K562 (cell line): ENCODE results near the gene APLP1. TPM values are rescaled to one million over a fixed set of nuclear protein-coding genes. Genes with fewer than 3 reads are reported as not detected.

Experiments used
- CTBP1 ChIP-seq: fragments of 450-650 bp; IDR thresholded peaks from 2 replicates; pipeline ENCODE4 v1.6.1; 2016; ENCODE audit warnings: borderline replicate concordance
- FOXA3 ChIP-seq, 2 experiments: fragments of 450-650 bp in 1 of 2; sonication (generic) in 1 of 2; formaldehyde crosslinking; IDR thresholded peaks in 1 of 2; conservative IDR thresholded peaks in 1 of 2; 2 replicates each; pipeline versions ENCODE4 v1.4.0 to v1.8.0; 2020 to 2022; ENCODE audit warnings: mild to moderate bottlenecking in 2 of 2, missing genetic modification reagents in 1 of 2
- LCOR ChIP-seq: sonication (generic); formaldehyde crosslinking; IDR thresholded peaks from 2 replicates; pipeline ENCODE4 v1.8.0; 2022; ENCODE audit warnings: mild to moderate bottlenecking, missing genetic modification reagents
- NR2C1 ChIP-seq, 2 experiments: fragments of 450-650 bp; IDR thresholded peaks; 2 replicates each; pipeline ENCODE4 v1.6.1; 2017; ENCODE audit warnings: mild to moderate bottlenecking in 2 of 2, antibody characterized with exemption in 1 of 2, inconsistent platforms in 1 of 2, missing compliant biosample characterization in 1 of 2, missing genetic modification characterization in 1 of 2
- NR2C2 ChIP-seq, 2 experiments: fragments of 200-800 bp in 1 of 2; sonication (Bioruptor generic) in 1 of 2; sonication (generic) in 1 of 2; formaldehyde crosslinking in 1 of 2; IDR thresholded peaks; 2 replicates each; pipeline versions ENCODE4 v1.6.1 to v1.8.0; 2016 to 2022; ENCODE audit warnings: mild to moderate bottlenecking in 1 of 2, missing compliant biosample characterization in 1 of 2, missing genetic modification characterization in 1 of 2, missing genetic modification reagents in 1 of 2
- PTBP1 ChIP-seq: fragments of 200-400 bp; formaldehyde crosslinking; IDR thresholded peaks from 2 replicates; pipeline ENCODE4 v1.6.1; 2017; ENCODE audit warnings: low read depth, low read length
- TAF1 ChIP-seq: IDR thresholded peaks from 2 replicates; pipeline ENCODE4 v1.6.1; 2011; ENCODE audit warnings: mild to moderate bottlenecking, low read length, moderate library complexity; ENCODE audit not compliant: insufficient read depth, control insufficient read depth, severe bottlenecking; ENCODE audit errors: extremely low read depth
- TRIM24 ChIP-seq, 2 experiments: fragments of 450-650 bp; IDR thresholded peaks; 2 replicates each; pipeline ENCODE4 v1.6.1; 2016
- ZNF24 ChIP-seq: fragments of 450-650 bp; IDR thresholded peaks from 2 replicates; pipeline ENCODE4 v1.6.1; 2016
- ZNF384 ChIP-seq: IDR thresholded peaks from 2 replicates; pipeline ENCODE4 v1.6.1; 2012; ENCODE audit warnings: low read depth, low read length, improper control_type of control experiment
- polyA plus RNA-seq, 8 experiments: library from polyadenylated mRNA; depleted of rRNA in 4 of 8; stranded (reverse) in 5 of 8; unstranded in 3 of 8; fragments of >200 nt; fragmentation: Nextera tagmentation in 2 of 8; fragmentation: Illumina TruSeq in 1 of 8; extraction: Ambion mirVana in 2 of 8; extraction: Trizol in 1 of 8; gene quantifications; 2 replicates each; pipeline versions ENCODE4 v1.2.1 to v1.2.3, GENCODE V29; 2011 to 2014; ENCODE audit warnings: inconsistent platforms in 1 of 8, missing spikeins in 1 of 8
- total RNA-seq, 7 experiments: library from RNA; depleted of rRNA in 6 of 7; stranded (reverse); fragments of >200 nt in 6 of 7; fragmentation: Illumina TruSeq in 2 of 7; extraction: Trizol in 2 of 7; gene quantifications; 2 replicates each; pipeline versions ENCODE4 v1.2.1 to v1.2.3, GENCODE V29; 2011 to 2021; ENCODE audit warnings: low replicate concordance in 1 of 7
- TF ChIP-seq, protein P1 (sequence below): fragments of 450-650 bp; conservative IDR thresholded peaks from 2 replicates; pipeline ENCODE4 v1.6.1; 2016; ENCODE audit warnings: missing genetic modification characterization, low read depth, mild to moderate bottlenecking, missing compliant biosample characterization, moderate library complexity
- TF ChIP-seq, protein P2 (sequence below): fragments of 450-650 bp; IDR thresholded peaks from 2 replicates; pipeline ENCODE4 v1.7.0; 2016; ENCODE audit warnings: borderline replicate concordance
- TF ChIP-seq, protein P3 (sequence below): fragments of 250-450 bp; sonication (Bioruptor Pico); IDR thresholded peaks from 2 replicates; pipeline ENCODE4 v1.8.0; 2022; ENCODE audit warnings: moderate library complexity, mild to moderate bottlenecking, inconsistent platforms
- TF ChIP-seq, protein P4 (sequence below): IDR thresholded peaks from 3 replicates; pipeline ENCODE4 v1.6.1; 2011; ENCODE audit warnings: borderline replicate concordance, mild to moderate bottlenecking; ENCODE audit not compliant: insufficient read length, insufficient read depth
- TF ChIP-seq, protein P5 (sequence below): sonication (generic); formaldehyde crosslinking; IDR thresholded peaks from 2 replicates; pipeline ENCODE4 v1.8.1; 2023; ENCODE audit warnings: missing genetic modification reagents, mild to moderate bottlenecking, borderline replicate concordance

The APLP1 gene
- total and polyA plus RNA-seq, 9 of the 15 experiments (the other 6 are each of a cell fraction or from before 2014, with no cell fraction given) = 0.69 to 9.9 (median 4.7) TPM

DNA sequence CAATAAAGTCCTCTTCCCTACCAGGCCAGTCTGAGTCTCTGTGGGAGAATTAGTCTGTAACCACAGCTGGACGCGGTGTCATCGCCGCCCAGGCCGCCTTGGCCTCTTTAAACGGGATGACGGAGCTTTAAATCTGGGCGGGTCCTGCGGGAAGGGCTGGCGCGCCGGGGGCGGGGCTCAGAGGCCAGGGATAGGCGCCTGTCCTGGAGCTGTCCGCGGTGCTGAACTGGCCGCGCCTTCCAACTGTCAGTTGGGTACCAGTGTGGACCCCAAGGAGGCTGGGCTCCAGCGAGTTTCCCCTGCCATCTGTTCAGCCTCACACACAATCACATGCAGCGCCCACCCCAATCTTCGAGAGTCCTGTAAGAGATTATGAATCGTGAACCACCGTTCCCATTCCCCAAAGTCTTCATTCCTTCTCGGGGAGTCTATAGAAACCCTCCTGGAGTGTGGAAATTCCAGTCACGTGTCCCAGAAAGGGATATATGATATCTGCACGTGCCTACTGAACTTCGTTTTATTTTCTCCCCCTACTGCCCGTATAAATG lies 11.5 kb downstream of the APLP1 start (continued):
- TF ChIP-seq, protein P1, sequence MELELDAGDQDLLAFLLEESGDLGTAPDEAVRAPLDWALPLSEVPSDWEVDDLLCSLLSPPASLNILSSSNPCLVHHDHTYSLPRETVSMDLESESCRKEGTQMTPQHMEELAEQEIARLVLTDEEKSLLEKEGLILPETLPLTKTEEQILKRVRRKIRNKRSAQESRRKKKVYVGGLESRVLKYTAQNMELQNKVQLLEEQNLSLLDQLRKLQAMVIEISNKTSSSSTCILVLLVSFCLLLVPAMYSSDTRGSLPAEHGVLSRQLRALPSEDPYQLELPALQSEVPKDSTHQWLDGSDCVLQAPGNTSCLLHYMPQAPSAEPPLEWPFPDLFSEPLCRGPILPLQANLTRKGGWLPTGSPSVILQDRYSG (tag) = peak; percentile 83
- TF ChIP-seq, protein P2, sequence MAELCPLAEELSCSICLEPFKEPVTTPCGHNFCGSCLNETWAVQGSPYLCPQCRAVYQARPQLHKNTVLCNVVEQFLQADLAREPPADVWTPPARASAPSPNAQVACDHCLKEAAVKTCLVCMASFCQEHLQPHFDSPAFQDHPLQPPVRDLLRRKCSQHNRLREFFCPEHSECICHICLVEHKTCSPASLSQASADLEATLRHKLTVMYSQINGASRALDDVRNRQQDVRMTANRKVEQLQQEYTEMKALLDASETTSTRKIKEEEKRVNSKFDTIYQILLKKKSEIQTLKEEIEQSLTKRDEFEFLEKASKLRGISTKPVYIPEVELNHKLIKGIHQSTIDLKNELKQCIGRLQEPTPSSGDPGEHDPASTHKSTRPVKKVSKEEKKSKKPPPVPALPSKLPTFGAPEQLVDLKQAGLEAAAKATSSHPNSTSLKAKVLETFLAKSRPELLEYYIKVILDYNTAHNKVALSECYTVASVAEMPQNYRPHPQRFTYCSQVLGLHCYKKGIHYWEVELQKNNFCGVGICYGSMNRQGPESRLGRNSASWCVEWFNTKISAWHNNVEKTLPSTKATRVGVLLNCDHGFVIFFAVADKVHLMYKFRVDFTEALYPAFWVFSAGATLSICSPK = no peak
- TF ChIP-seq TAF1 = no peak
- peak; percentile 79 for TF ChIP-seq CTBP1
- TF ChIP-seq, protein P3, sequence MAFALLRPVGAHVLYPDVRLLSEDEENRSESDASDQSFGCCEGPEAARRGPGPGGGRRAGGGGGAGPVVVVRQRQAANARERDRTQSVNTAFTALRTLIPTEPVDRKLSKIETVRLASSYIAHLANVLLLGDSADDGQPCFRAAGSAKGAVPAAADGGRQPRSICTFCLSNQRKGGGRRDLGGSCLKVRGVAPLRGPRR (CRISPR knock-in tag) = no peak
- TF ChIP-seq NR2C1 (IDR thresholded peaks at IDR 0.05) = no peak
- no peak for TF ChIP-seq NR2C1 (tag; IDR thresholded peaks at IDR 0.05)
- no peak for TF ChIP-seq PTBP1
- TF ChIP-seq, protein P4, sequence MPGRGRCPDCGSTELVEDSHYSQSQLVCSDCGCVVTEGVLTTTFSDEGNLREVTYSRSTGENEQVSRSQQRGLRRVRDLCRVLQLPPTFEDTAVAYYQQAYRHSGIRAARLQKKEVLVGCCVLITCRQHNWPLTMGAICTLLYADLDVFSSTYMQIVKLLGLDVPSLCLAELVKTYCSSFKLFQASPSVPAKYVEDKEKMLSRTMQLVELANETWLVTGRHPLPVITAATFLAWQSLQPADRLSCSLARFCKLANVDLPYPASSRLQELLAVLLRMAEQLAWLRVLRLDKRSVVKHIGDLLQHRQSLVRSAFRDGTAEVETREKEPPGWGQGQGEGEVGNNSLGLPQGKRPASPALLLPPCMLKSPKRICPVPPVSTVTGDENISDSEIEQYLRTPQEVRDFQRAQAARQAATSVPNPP = no peak
- TF ChIP-seq, protein P5, sequence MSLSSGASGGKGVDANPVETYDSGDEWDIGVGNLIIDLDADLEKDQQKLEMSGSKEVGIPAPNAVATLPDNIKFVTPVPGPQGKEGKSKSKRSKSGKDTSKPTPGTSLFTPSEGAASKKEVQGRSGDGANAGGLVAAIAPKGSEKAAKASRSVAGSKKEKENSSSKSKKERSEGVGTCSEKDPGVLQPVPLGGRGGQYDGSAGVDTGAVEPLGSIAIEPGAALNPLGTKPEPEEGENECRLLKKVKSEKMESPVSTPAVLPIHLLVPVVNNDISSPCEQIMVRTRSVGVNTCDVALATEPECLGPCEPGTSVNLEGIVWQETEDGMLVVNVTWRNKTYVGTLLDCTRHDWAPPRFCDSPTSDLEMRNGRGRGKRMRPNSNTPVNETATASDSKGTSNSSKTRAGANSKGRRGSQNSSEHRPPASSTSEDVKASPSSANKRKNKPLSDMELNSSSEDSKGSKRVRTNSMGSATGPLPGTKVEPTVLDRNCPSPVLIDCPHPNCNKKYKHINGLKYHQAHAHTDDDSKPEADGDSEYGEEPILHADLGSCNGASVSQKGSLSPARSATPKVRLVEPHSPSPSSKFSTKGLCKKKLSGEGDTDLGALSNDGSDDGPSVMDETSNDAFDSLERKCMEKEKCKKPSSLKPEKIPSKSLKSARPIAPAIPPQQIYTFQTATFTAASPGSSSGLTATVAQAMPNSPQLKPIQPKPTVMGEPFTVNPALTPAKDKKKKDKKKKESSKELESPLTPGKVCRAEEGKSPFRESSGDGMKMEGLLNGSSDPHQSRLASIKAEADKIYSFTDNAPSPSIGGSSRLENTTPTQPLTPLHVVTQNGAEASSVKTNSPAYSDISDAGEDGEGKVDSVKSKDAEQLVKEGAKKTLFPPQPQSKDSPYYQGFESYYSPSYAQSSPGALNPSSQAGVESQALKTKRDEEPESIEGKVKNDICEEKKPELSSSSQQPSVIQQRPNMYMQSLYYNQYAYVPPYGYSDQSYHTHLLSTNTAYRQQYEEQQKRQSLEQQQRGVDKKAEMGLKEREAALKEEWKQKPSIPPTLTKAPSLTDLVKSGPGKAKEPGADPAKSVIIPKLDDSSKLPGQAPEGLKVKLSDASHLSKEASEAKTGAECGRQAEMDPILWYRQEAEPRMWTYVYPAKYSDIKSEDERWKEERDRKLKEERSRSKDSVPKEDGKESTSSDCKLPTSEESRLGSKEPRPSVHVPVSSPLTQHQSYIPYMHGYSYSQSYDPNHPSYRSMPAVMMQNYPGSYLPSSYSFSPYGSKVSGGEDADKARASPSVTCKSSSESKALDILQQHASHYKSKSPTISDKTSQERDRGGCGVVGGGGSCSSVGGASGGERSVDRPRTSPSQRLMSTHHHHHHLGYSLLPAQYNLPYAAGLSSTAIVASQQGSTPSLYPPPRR (CRISPR knock-in tag) = no peak
- no peak for TF ChIP-seq TRIM24 (IDR thresholded peaks at IDR 0.05)
- TF ChIP-seq ZNF24 = no peak
- 0 out of 2 replicates have a peak, but pooled peaks have one; percentile 19 for TF ChIP-seq NR2C2 (CRISPR knock-in tag; IDR thresholded peaks at IDR 0.05)
- TF ChIP-seq NR2C2 (tag; IDR thresholded peaks at IDR 0.05) = no peak
- peak in 1 of 2 experiments; percentile 62; a peak in 1 of 4 replicates for TF ChIP-seq FOXA3 (CRISPR knock-in tag; conservative IDR thresholded peaks at IDR 0.05 in 1 of 2, IDR thresholded peaks at IDR 0.05 in 1 of 2)
- TF ChIP-seq LCOR = peak; percentile 97
- TF ChIP-seq ZNF384 = peak; percentile 48
